DOHH2 (cell line): ENCODE data around the gene PLK3.

ENCODE experiments used
- H3F3A ChIP-seq: fragments of 200-600 bp; sonication (generic), shearing (Covaris generic); 2 replicates; pipeline ENCODE4 v1.6.0; 2016; ENCODE audit warnings: antibody characterized with exemption, mild to moderate bottlenecking; ENCODE audit not compliant: control insufficient read depth, insufficient read depth
- H3K27ac ChIP-seq: fragments of 200-600 bp; sonication (generic); 2 replicates; pipeline ENCODE4 v1.5.1; 2014; ENCODE audit warnings: low read depth, mild to moderate bottlenecking, low read length, moderate library complexity
- H3K27me3 ChIP-seq: fragments of 200-600 bp; sonication (generic); 2 replicates; pipeline ENCODE4 v1.6.1; 2014; ENCODE audit warnings: mild to moderate bottlenecking, low read length, mixed read lengths; ENCODE audit not compliant: control insufficient read depth
- H3K36me3 ChIP-seq: fragments of 200-600 bp; sonication (generic); 2 replicates; pipeline ENCODE4 v1.6.1; 2014; ENCODE audit warnings: mild to moderate bottlenecking, low read length, moderate library complexity, mixed read lengths; ENCODE audit not compliant: control insufficient read depth
- H3K4me1 ChIP-seq: fragments of 200-600 bp; sonication (generic); 2 replicates; pipeline ENCODE4 v1.6.1; 2014; ENCODE audit warnings: mild to moderate bottlenecking, low read length, mixed read lengths; ENCODE audit not compliant: control insufficient read depth
- H3K4me2 ChIP-seq: fragments of 200-600 bp; sonication (generic); 2 replicates; pipeline ENCODE4 v1.6.0; 2014; ENCODE audit warnings: mild to moderate bottlenecking, low read length, moderate library complexity
- H3K4me3 ChIP-seq: fragments of 200-600 bp; sonication (generic); 2 replicates; pipeline ENCODE4 v1.5.1; 2014; ENCODE audit warnings: mild to moderate bottlenecking, low read length, mixed read lengths
- H3K79me2 ChIP-seq: fragments of 200-600 bp; sonication (generic); 2 replicates; pipeline ENCODE4 v1.6.1; 2014; ENCODE audit warnings: mild to moderate bottlenecking, low read length, mixed read lengths; ENCODE audit not compliant: control insufficient read depth
- H3K9me2 ChIP-seq: fragments of 200-600 bp; sonication (generic); replicated peaks from 2 replicates; pipeline ENCODE4 v1.6.1; 2014; ENCODE audit warnings: mild to moderate bottlenecking, low read length, mixed read lengths; ENCODE audit not compliant: control insufficient read depth
- H3K9me3 ChIP-seq: fragments of 200-600 bp; sonication (generic); 2 replicates; pipeline ENCODE4 v1.6.1; 2014; ENCODE audit warnings: antibody characterized with exemption, low read length, mixed read lengths; ENCODE audit not compliant: control insufficient read depth, insufficient read depth
- H4K20me1 ChIP-seq: fragments of 200-600 bp; sonication (generic); 2 replicates; pipeline ENCODE4 v1.6.0; 2014; ENCODE audit warnings: low read depth, mild to moderate bottlenecking, antibody characterized with exemption, low read length, moderate library complexity; ENCODE audit not compliant: control insufficient read depth, insufficient read depth
- EZH2phosphoT487 ChIP-seq: fragments of 200-600 bp; sonication (generic); IDR thresholded peaks from 2 replicates; pipeline ENCODE4 v1.6.1; 2017; ENCODE audit warnings: borderline replicate concordance, mild to moderate bottlenecking, antibody characterized with exemption, low read length, moderate library complexity, mixed read lengths
- TF ChIP-seq, protein P1 (sequence below): fragments of 200-600 bp; sonication (generic); IDR thresholded peaks from one replicate; pipeline ENCODE4 v1.5.1; 2014; ENCODE audit warnings: antibody characterized with exemption, mild to moderate bottlenecking, low read depth, low read length; ENCODE audit not compliant: poor library complexity, severe bottlenecking

The PLK3 gene

GRCh38 chr1:44830900-44831304 lies 30.7 kb downstream of the PLK3 start:
- Histone ChIP-seq H3K4me1 (peaks cover 4% of the 10 kb centered on the region), H3K27me3 (no peaks in the 10 kb centered on the region; the same call in 1 of the 2 replicates), H3K4me3 (no peak overlapping the region), H3K79me2 (no peaks in the 10 kb centered on the region), H3K9me3 (no peaks in the 10 kb centered on the region), H3K27ac (no peak overlapping the region), H3K36me3 (no peaks in the 10 kb centered on the region), H3F3A (no peaks in the 10 kb centered on the region), H3K4me2 (no peak overlapping the region), H3K9me2 (no peaks in the 10 kb centered on the region), H4K20me1 (no peaks in the 10 kb centered on the region)
- TF ChIP-seq, protein P1, sequence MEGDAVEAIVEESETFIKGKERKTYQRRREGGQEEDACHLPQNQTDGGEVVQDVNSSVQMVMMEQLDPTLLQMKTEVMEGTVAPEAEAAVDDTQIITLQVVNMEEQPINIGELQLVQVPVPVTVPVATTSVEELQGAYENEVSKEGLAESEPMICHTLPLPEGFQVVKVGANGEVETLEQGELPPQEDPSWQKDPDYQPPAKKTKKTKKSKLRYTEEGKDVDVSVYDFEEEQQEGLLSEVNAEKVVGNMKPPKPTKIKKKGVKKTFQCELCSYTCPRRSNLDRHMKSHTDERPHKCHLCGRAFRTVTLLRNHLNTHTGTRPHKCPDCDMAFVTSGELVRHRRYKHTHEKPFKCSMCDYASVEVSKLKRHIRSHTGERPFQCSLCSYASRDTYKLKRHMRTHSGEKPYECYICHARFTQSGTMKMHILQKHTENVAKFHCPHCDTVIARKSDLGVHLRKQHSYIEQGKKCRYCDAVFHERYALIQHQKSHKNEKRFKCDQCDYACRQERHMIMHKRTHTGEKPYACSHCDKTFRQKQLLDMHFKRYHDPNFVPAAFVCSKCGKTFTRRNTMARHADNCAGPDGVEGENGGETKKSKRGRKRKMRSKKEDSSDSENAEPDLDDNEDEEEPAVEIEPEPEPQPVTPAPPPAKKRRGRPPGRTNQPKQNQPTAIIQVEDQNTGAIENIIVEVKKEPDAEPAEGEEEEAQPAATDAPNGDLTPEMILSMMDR, result no peak
- no peak for TF ChIP-seq EZH2phosphoT487

DNA sequence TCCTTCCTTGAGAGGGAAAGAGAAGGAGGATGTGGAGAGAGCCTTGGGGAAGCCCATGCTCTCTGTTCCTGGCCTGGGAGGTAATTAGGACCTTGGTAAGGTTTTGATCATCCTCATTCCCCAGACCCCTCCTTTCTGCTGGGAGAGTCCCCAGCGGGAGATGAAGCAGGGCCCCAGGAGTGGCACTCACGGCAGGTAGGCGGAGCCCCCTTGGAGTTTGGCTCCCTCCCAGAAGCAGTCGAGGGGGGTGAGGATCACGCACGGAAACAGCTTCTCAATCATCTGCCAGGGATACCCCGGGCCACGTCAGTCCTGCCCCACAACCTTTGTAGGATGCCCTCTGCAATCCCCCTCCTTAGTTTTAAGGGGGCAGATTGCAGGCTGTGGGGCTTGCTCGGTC lies 31.3 kb downstream of the PLK3 start:
- Histone ChIP-seq H4K20me1 (no peaks in the 10 kb centered on the region), H3K79me2 (no peaks in the 10 kb centered on the region), H3K4me1 (peaks cover 8% of the 10 kb centered on the region), H3K27me3 (no peaks in the 10 kb centered on the region; the same call in 1 of the 2 replicates), H3K4me3 (no peak overlapping the region), H3K4me2 (no peak overlapping the region), H3K9me3 (no peaks in the 10 kb centered on the region), H3K27ac (no peak overlapping the region), H3F3A (no peaks in the 10 kb centered on the region), H3K36me3 (no peaks in the 10 kb centered on the region), H3K9me2 (no peaks in the 10 kb centered on the region)
- TF ChIP-seq, protein P1, result no peak
- TF ChIP-seq EZH2phosphoT487, result no peak

- Histone ChIP-seq H3K4me2 (no peak overlapping the region), H3K9me3 (no peaks in the 10 kb centered on the region), H3K36me3 (no peaks in the 10 kb centered on the region), H3K4me3 (no peak overlapping the region), H3K4me1 (peaks cover 8% of the 10 kb centered on the region), H3F3A (no peaks in the 10 kb centered on the region), H3K27me3 (no peaks in the 10 kb centered on the region), H3K79me2 (no peaks in the 10 kb centered on the region), H3K27ac (no peak overlapping the region), H4K20me1 (no peaks in the 10 kb centered on the region), H3K9me2 (no peaks in the 10 kb centered on the region)
- no peak for TF ChIP-seq EZH2phosphoT487
- TF ChIP-seq, protein P1, result no peak
Measured at GRCh38 chr1:44832056-44832705, 32.0 kb downstream of the PLK3 start.
